HL-60 (cell line): Measurements from ENCODE around the gene UBA7.

Experiments
- DNase-seq, 2 experiments: peaks; one replicate each; pipeline ENCODE4 v3.0.0-alpha.2; 2010 to 2020; ENCODE audit warnings: low read depth in 1 of 2, low spot score in 1 of 2
- H3K27ac ChIP-seq: fragments of 250-450 bp; sonication (Bioruptor Pico); replicated peaks from 2 replicates; pipeline ENCODE4 v1.5.1; 2020; ENCODE audit warnings: mild to moderate bottlenecking, moderate library complexity
- H3K27me3 ChIP-seq: fragments of 250-450 bp; sonication (Bioruptor Pico); 2 replicates; pipeline ENCODE4 v1.5.1; 2021; ENCODE audit warnings: mild to moderate bottlenecking, moderate library complexity; ENCODE audit not compliant: insufficient read depth, poor library complexity, severe bottlenecking
- H3K4me3 ChIP-seq: replicated peaks from 2 replicates; pipeline ENCODE4 v1.5.1; 2011; ENCODE audit warnings: mild to moderate bottlenecking, control low read depth, low read length; ENCODE audit not compliant: insufficient read depth
- GABPA ChIP-seq: IDR thresholded peaks from 2 replicates; pipeline ENCODE4 v1.6.1; 2012; ENCODE audit warnings: low read depth
- POLR2AphosphoS5 ChIP-seq: IDR thresholded peaks from 2 replicates; pipeline ENCODE4 v1.6.1; 2012; ENCODE audit warnings: low read depth
- SPI1 ChIP-seq: IDR thresholded peaks from 2 replicates; pipeline ENCODE4 v1.6.1; 2012; ENCODE audit warnings: low read depth, mild to moderate bottlenecking, borderline replicate concordance
- TF ChIP-seq, protein P1 (sequence below): IDR thresholded peaks from 2 replicates; pipeline ENCODE4 v1.6.1; 2012; ENCODE audit warnings: low read depth; ENCODE audit not compliant: insufficient replicate concordance
- TF ChIP-seq, protein P2 (sequence below): IDR thresholded peaks from one replicate; pipeline ENCODE4 v1.5.1; 2011; ENCODE audit warnings: low read length, control low read depth, inconsistent platforms; ENCODE audit not compliant: insufficient read depth

The UBA7 gene

DNA sequence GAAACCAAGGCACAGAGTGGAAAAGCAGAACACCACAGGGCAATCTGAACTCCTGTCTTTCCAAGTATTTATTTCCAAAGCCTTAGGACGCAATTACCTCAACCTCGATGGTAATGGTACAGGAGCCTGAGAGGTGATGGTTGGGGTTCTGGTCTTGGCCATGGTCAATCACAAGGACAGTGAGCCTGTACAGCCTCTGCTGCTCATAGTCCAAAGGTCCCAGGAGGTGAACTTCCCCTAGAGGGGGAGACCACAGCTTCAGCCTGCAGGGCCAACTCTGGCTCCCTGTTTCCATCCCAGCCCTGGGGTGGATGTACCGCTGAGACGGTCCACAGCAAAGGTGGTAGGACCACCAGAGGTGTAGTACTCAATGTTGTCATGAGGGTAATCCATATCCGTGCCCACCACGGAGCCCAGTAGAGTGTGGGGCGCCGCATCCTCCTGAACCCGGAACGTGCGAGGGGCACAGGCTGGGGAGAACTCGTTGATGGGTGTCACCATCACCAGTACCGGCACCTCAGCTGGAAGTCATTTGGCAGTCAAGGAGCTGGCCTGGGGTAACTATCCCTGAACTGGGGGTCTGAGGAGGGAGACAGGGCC is 20.2 kb downstream of the UBA7 start:
- H3K27me3 ChIP-seq: no peaks in the 10 kb centered on the region
- H3K4me3 ChIP-seq: no peak overlapping the region
- H3K27ac ChIP-seq: no peak overlapping the region
- TF ChIP-seq, protein P1, sequence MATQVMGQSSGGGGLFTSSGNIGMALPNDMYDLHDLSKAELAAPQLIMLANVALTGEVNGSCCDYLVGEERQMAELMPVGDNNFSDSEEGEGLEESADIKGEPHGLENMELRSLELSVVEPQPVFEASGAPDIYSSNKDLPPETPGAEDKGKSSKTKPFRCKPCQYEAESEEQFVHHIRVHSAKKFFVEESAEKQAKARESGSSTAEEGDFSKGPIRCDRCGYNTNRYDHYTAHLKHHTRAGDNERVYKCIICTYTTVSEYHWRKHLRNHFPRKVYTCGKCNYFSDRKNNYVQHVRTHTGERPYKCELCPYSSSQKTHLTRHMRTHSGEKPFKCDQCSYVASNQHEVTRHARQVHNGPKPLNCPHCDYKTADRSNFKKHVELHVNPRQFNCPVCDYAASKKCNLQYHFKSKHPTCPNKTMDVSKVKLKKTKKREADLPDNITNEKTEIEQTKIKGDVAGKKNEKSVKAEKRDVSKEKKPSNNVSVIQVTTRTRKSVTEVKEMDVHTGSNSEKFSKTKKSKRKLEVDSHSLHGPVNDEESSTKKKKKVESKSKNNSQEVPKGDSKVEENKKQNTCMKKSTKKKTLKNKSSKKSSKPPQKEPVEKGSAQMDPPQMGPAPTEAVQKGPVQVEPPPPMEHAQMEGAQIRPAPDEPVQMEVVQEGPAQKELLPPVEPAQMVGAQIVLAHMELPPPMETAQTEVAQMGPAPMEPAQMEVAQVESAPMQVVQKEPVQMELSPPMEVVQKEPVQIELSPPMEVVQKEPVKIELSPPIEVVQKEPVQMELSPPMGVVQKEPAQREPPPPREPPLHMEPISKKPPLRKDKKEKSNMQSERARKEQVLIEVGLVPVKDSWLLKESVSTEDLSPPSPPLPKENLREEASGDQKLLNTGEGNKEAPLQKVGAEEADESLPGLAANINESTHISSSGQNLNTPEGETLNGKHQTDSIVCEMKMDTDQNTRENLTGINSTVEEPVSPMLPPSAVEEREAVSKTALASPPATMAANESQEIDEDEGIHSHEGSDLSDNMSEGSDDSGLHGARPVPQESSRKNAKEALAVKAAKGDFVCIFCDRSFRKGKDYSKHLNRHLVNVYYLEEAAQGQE: no peak
- TF ChIP-seq GABPA: no peak
- TF ChIP-seq, protein P2, sequence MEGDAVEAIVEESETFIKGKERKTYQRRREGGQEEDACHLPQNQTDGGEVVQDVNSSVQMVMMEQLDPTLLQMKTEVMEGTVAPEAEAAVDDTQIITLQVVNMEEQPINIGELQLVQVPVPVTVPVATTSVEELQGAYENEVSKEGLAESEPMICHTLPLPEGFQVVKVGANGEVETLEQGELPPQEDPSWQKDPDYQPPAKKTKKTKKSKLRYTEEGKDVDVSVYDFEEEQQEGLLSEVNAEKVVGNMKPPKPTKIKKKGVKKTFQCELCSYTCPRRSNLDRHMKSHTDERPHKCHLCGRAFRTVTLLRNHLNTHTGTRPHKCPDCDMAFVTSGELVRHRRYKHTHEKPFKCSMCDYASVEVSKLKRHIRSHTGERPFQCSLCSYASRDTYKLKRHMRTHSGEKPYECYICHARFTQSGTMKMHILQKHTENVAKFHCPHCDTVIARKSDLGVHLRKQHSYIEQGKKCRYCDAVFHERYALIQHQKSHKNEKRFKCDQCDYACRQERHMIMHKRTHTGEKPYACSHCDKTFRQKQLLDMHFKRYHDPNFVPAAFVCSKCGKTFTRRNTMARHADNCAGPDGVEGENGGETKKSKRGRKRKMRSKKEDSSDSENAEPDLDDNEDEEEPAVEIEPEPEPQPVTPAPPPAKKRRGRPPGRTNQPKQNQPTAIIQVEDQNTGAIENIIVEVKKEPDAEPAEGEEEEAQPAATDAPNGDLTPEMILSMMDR: no peak
- TF ChIP-seq SPI1: no peak
- no peak for TF ChIP-seq POLR2AphosphoS5
- DNase-seq: no peak

DNA sequence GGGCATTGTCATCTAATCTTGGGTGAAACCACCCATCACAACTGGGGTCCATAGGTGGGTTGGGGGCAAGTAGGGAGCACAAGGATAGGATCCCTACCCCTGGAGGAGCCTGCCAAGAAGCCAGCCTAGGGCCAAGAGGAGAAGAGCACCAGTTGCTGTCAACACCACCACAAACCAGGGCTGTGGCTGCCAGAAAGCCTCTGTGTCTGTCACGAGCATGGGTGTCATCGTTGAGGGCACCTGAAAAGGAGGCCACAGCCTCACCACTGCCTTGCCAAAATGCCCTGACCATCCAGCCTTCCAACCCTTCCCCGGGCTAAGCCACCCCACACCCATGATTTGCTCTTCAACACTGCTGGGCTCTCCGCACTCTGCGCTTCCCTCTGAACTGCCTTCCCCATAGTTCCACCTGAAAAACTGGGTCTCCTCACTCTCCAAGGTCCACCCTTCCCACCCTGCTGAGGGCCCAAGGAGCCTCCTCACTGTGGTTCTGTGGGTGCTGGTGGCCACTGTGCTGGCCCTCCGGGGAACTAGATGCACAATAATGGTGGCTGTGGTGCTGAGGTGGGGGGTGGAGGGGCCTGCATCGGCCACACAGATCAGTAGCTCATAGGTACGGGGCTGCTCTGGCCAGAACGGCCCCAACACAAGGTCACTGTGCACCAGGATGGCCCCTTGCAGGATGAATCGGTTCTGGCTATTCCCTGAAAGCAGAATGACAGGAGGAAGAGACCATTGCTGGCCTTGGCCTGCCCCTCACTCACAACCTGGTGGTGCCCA is 21.2 kb downstream of the UBA7 start:
- no peaks in the 10 kb centered on the region for H3K27me3 ChIP-seq
- TF ChIP-seq SPI1: no peak
- TF ChIP-seq, protein P2: no peak
- TF ChIP-seq POLR2AphosphoS5: no peak
- H3K4me3 ChIP-seq: no peak overlapping the region
- no peak for DNase-seq
- H3K27ac ChIP-seq: no peak overlapping the region

DNA sequence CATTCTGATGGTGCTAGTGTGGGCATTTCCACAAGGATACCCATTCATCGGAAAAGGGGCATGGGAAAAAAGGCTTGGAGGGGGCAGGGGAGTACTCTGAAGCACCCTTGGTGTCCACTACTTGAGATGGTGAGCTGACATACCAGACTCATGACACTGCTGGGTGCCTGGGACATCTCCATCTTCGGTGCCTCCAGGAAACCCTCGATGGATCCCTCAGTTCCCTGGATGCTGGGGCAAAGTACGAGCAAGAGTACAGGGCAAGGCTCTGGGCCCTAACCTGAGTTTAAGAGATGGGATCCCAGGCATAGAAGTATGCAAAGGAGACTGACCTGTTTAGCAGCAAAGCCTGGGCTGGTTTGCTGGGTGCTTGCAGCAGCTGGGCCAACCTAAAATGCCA is 22.2 kb downstream of the UBA7 start:
- Histone ChIP-seq H3K4me3 (no peak overlapping the region), H3K27ac (no peak overlapping the region), H3K27me3 (no peaks in the 10 kb centered on the region)
- no peak for TF ChIP-seq SPI1
- no peak for TF ChIP-seq POLR2AphosphoS5
- TF ChIP-seq, protein P1: no peak
- TF ChIP-seq, protein P2: no peak
- TF ChIP-seq GABPA: no peak
- no peak for DNase-seq
